Measurements from ENCODE around the gene KCNG2.

Gene KCNG2

GRCh38 chr18:79788734-79789085 lies 9.0 kb upstream of the KCNG2 start:
- ChIA-PET CTCF (no interaction called here), POLR2A (no interaction called here)
- H3K4me3 ChIP-seq (ENCODE audit: low read depth, low read length): no peak overlapping the region
- DNase-seq (ENCODE audit: low read depth, low spot score): no peak
- TF ChIP-seq CTCF (IDR thresholded peaks at IDR 0.05; ENCODE audit: insufficient read depth, low read length, missing control alignments): no peak

- no peak overlapping the region for H3K4me3 ChIP-seq (ENCODE audit: low read depth, low read length)
- CTCF ChIA-PET: no interaction called here
- no peak for DNase-seq (ENCODE audit: low read depth, low spot score)
- TF ChIP-seq CTCF (IDR thresholded peaks at IDR 0.05; ENCODE audit: insufficient read depth, low read length, missing control alignments): no peak
- POLR2A ChIA-PET: no interaction called here
These were observed 8.4 kb upstream of the KCNG2 start for GRCh38 chr18:79789091-79789891.

GRCh38 chr18:79789901-79790890 lies 7.5 kb upstream of the KCNG2 start:
- no peak for TF ChIP-seq CTCF (IDR thresholded peaks at IDR 0.05; ENCODE audit: insufficient read depth, low read length, missing control alignments)
- H3K4me3 ChIP-seq (ENCODE audit: low read depth, low read length): no peak overlapping the region
- POLR2A ChIA-PET: no interaction called here
- DNase-seq (ENCODE audit: low read depth, low spot score): no peak
- CTCF ChIA-PET: no interaction called here

GRCh38 chr18:79790996-79791972 lies 6.5 kb upstream of the KCNG2 start:
- H3K4me3 ChIP-seq (ENCODE audit: low read depth, low read length): no peak overlapping the region
- peak; percentile 87 for DNase-seq (ENCODE audit: low read depth, low spot score)
- POLR2A ChIA-PET: no interaction called here
- no peak for TF ChIP-seq CTCF (IDR thresholded peaks at IDR 0.05; ENCODE audit: insufficient read depth, low read length, missing control alignments)
- CTCF ChIA-PET: interaction anchor here (0.7 kb wide), 1 partner anchor 21 kb away, joined by 3 read pairs; no protein-coding TSS in a partner anchor

- TF ChIP-seq CTCF (IDR thresholded peaks at IDR 0.05; ENCODE audit: insufficient read depth, low read length, missing control alignments): no peak
- no peak for DNase-seq (ENCODE audit: low read depth, low spot score)
- ChIA-PET POLR2A (no interaction called here), CTCF (interaction anchor here (0.7 kb wide), 1 partner anchor 22 kb away, joined by 3 read pairs; no protein-coding TSS in a partner anchor)
- no peak overlapping the region for H3K4me3 ChIP-seq (ENCODE audit: low read depth, low read length)
These were observed 5.4 kb upstream of the KCNG2 start for GRCh38 chr18:79792096-79792987.
